Measurements from ENCODE around the gene COL23A1.

The COL23A1 gene

GRCh38 chr5:178204935-178205748 is 385.1 kb downstream of the COL23A1 start (continued):
- TF ChIP-seq ZNF398 (tag by site-specific recombination; IDR thresholded peaks at IDR 0.05), result no peak
- peak; percentile 47; the same call in 1 of the 2 replicates for TF ChIP-seq ZBTB48 (tag by site-specific recombination; IDR thresholded peaks at IDR 0.05)
- TF ChIP-seq SP3 (tag by site-specific recombination; IDR thresholded peaks at IDR 0.05), result peak; percentile 74
- 0 out of 2 replicates have a peak, but pooled peaks have one; percentile 11 for TF ChIP-seq PRDM10 (tag by site-specific recombination; IDR thresholded peaks at IDR 0.05)
- peak; percentile 68 for TF ChIP-seq ZBTB20 (tag by site-specific recombination; IDR thresholded peaks at IDR 0.05)
- 0 out of 2 replicates have a peak, but pooled peaks have one; percentile 18 for TF ChIP-seq GLIS2 (tag by site-specific recombination; IDR thresholded peaks at IDR 0.05)
- TF ChIP-seq KLF8 (tag by site-specific recombination; IDR thresholded peaks at IDR 0.05), result 0 out of 2 replicates have a peak, but pooled peaks have one; percentile 13
- 0 out of 2 replicates have a peak, but pooled peaks have one; percentile 28 for TF ChIP-seq ZNF677 (tag by site-specific recombination; IDR thresholded peaks at IDR 0.05)

GRCh38 chr5:178204182-178204934 is 385.8 kb downstream of the COL23A1 start, which contains the start of gene HNRNPAB:
TSS of gene HNRNPAB (plus strand) at chr5:178204533. CDS start at chr5:178204838, 305 bp downstream.
- ChIA-PET POLR2A (interaction anchor here (0.6 to 1.5 kb wide), 37 partner anchors 9 to 1346 kb away, joined by 3 to 45 read pairs (median 4); partner anchors contain the start of genes B4GALT7, NHP2, PDLIM7 and PHYKPL), CTCF (interaction anchor here (1.2 kb wide), 2 partner anchors 43 to 57 kb away, joined by 3 read pairs; no protein-coding TSS in a partner anchor)
- peak within 1 kb of the TSS; percentile 98 for H3K27ac ChIP-seq (ENCODE audit: extremely low read depth, low read depth, low read length)
- TF ChIP-seq PATZ1 (tag by site-specific recombination; IDR thresholded peaks at IDR 0.05), result peak; percentile 47
- no peak for TF ChIP-seq ZNF133 (tag by site-specific recombination; IDR thresholded peaks at IDR 0.05)
- TF ChIP-seq ZNF600 (tag by site-specific recombination; IDR thresholded peaks at IDR 0.05), result peak; percentile 95
- no peak for TF ChIP-seq ZNF280D (tag by site-specific recombination; IDR thresholded peaks at IDR 0.05)
- peak; percentile 62; the same call in 1 of the 2 replicates for TF ChIP-seq ZBTB6 (tag by site-specific recombination; IDR thresholded peaks at IDR 0.05)
- TF ChIP-seq ZNF76 (tag by site-specific recombination; IDR thresholded peaks at IDR 0.05; ENCODE audit: borderline replicate concordance, low read depth), result peak; percentile 50; the same call in 1 of the 2 replicates
- no peak for TF ChIP-seq ZNF639 (tag by site-specific recombination; IDR thresholded peaks at IDR 0.05)
- TF ChIP-seq GLIS2 (tag by site-specific recombination; IDR thresholded peaks at IDR 0.05), result 0 out of 2 replicates have a peak, but pooled peaks have one; percentile 37
- no peak for TF ChIP-seq MZF1 (tag by site-specific recombination; IDR thresholded peaks at IDR 0.05; ENCODE audit: borderline replicate concordance)
- peak; percentile 69; the same call in 1 of the 2 replicates for TF ChIP-seq ZFP37 (tag by site-specific recombination; IDR thresholded peaks at IDR 0.05)
- TF ChIP-seq ZBTB7A (tag by site-specific recombination; IDR thresholded peaks at IDR 0.05; ENCODE audit: low read depth), result 0 out of 2 replicates have a peak, but pooled peaks have one; percentile 20
- no peak for TF ChIP-seq GFI1B (tag by site-specific recombination; IDR thresholded peaks at IDR 0.05)

More at GRCh38 chr5:178204182-178204934, 385.8 kb downstream of the COL23A1 start, which contains the start of gene HNRNPAB:
- no peaks in the 10 kb centered on the region for H3K9me3 ChIP-seq (ENCODE audit: control insufficient read depth, insufficient read depth, low read depth, low read length)
- H3K4me3 ChIP-seq (ENCODE audit: low read depth, low read length), result peak within 1 kb of the TSS; percentile 68
- peaks cover 6% of the 10 kb centered on the region; the same call in 1 of the 2 replicates for H3K4me1 ChIP-seq (ENCODE audit: control insufficient read depth, insufficient read depth, low read length)
- peaks cover 17 to 42% of the 10 kb centered on the region in 2 experiments for H3K36me3 ChIP-seq (ENCODE audit: control insufficient read depth in 2 of 2, insufficient read depth in 1 of 2, low read length in 2 of 2)

Measured in HEK293 (cell line).